Measurements from ENCODE around the gene GOT1. TPM values are rescaled to one million over a fixed set of nuclear protein-coding genes. Genes with fewer than 3 reads are reported as not detected.

The GOT1 gene
- polyA plus RNA-seq, 4 donors: 23.5 to 105 (median 72.0) TPM

GRCh38 chr10:99360934-99361333 lies 69.5 kb downstream of the GOT1 start:
- no peak for DNase-seq
- Histone ChIP-seq H3K36me3 (ENCODE audit: control insufficient read depth in 3 of 3, insufficient read depth in 2 of 3, low read depth in 1 of 3, low read length in 3 of 3) (no peaks in the 10 kb centered on the region), H3K4me3 (ENCODE audit: low read depth in 1 of 3, low read length in 3 of 3) (no peak overlapping the region), H3K9me3 (ENCODE audit: control insufficient read depth in 2 of 2, insufficient read depth in 1 of 2, low read depth in 1 of 2, low read length in 1 of 2) (no peaks in the 10 kb centered on the region), H3K27me3 (ENCODE audit: control insufficient read depth in 3 of 3, insufficient read depth in 3 of 3, low read length in 3 of 3) (peaks cover 0 to 3% (median 0%) of the 10 kb centered on the region in 3 donors), H3K4me1 (ENCODE audit: control insufficient read depth in 3 of 3, insufficient read depth in 2 of 3, low read depth in 1 of 3, low read length in 2 of 3) (no peaks in the 10 kb centered on the region), H3K27ac (ENCODE audit: low read depth in 1 of 3, low read length in 2 of 3) (no peak overlapping the region)
- no peak for FAIRE-seq
- WGBS, 3 donors: 72 to 77% (median 75%) methylated on average over 5 of the region's 5 CpGs

GRCh38 chr10:99358101-99358500 lies 72.3 kb downstream of the GOT1 start:
- H3K27ac ChIP-seq (ENCODE audit: low read depth in 1 of 3, low read length in 2 of 3): no peak overlapping the region
- no peak for FAIRE-seq
- no peak overlapping the region for H3K4me3 ChIP-seq (ENCODE audit: low read depth in 1 of 3, low read length in 3 of 3)
- H3K9me3 ChIP-seq (ENCODE audit: control insufficient read depth in 2 of 2, insufficient read depth in 1 of 2, low read depth in 1 of 2, low read length in 1 of 2): no peaks in the 10 kb centered on the region
- no peaks in the 10 kb centered on the region for H3K4me1 ChIP-seq (ENCODE audit: control insufficient read depth in 3 of 3, insufficient read depth in 2 of 3, low read depth in 1 of 3, low read length in 2 of 3)
- 5 to 62% (median 15%) methylated on average over 1 of the region's 1 CpG for WGBS, 3 donors
- no peaks in the 10 kb centered on the region for H3K36me3 ChIP-seq (ENCODE audit: control insufficient read depth in 3 of 3, insufficient read depth in 2 of 3, low read depth in 1 of 3, low read length in 3 of 3)
- no peak for DNase-seq
- peaks cover 0 to 5% (median 0%) of the 10 kb centered on the region in 3 donors for H3K27me3 ChIP-seq (ENCODE audit: control insufficient read depth in 3 of 3, insufficient read depth in 3 of 3, low read length in 3 of 3)

GRCh38 chr10:99357691-99358090 lies 72.7 kb downstream of the GOT1 start:
- FAIRE-seq (no peak), DNase-seq (no peak)
- no peak overlapping the region for H3K4me3 ChIP-seq (ENCODE audit: low read depth in 1 of 3, low read length in 3 of 3)
- H3K36me3 ChIP-seq (ENCODE audit: control insufficient read depth in 3 of 3, insufficient read depth in 2 of 3, low read depth in 1 of 3, low read length in 3 of 3): no peaks in the 10 kb centered on the region
- peaks cover 0 to 5% (median 0%) of the 10 kb centered on the region in 3 donors for H3K27me3 ChIP-seq (ENCODE audit: control insufficient read depth in 3 of 3, insufficient read depth in 3 of 3, low read length in 3 of 3)
- H3K9me3 ChIP-seq (ENCODE audit: control insufficient read depth in 2 of 2, insufficient read depth in 1 of 2, low read depth in 1 of 2, low read length in 1 of 2): no peaks in the 10 kb centered on the region
- no peak overlapping the region for H3K27ac ChIP-seq (ENCODE audit: low read depth in 1 of 3, low read length in 2 of 3)
- no peaks in the 10 kb centered on the region for H3K4me1 ChIP-seq (ENCODE audit: control insufficient read depth in 3 of 3, insufficient read depth in 2 of 3, low read depth in 1 of 3, low read length in 2 of 3)
- 17 to 49% (median 32%) methylated on average over 3 of the region's 3 CpGs for WGBS, 3 donors

GRCh38 chr10:99353182-99353581 lies 77.2 kb downstream of the GOT1 start:
- no peak overlapping the region for H3K4me3 ChIP-seq (ENCODE audit: low read depth in 1 of 3, low read length in 3 of 3)
- no peak for DNase-seq
- H3K27me3 ChIP-seq (ENCODE audit: control insufficient read depth in 3 of 3, insufficient read depth in 3 of 3, low read length in 3 of 3): peaks cover 0 to 5% (median 0%) of the 10 kb centered on the region in 3 donors
- no peaks in the 10 kb centered on the region for H3K4me1 ChIP-seq (ENCODE audit: control insufficient read depth in 3 of 3, insufficient read depth in 2 of 3, low read depth in 1 of 3, low read length in 2 of 3)
- 45 to 84% (median 65%) methylated on average over 1 of the region's 1 CpG for WGBS, 3 donors
- no peak for FAIRE-seq
- no peak overlapping the region for H3K27ac ChIP-seq (ENCODE audit: low read depth in 1 of 3, low read length in 2 of 3)
- H3K36me3 ChIP-seq (ENCODE audit: control insufficient read depth in 3 of 3, insufficient read depth in 2 of 3, low read depth in 1 of 3, low read length in 3 of 3): no peaks in the 10 kb centered on the region
- no peaks in the 10 kb centered on the region for H3K9me3 ChIP-seq (ENCODE audit: control insufficient read depth in 2 of 2, insufficient read depth in 1 of 2, low read depth in 1 of 2, low read length in 1 of 2)

GRCh38 chr10:99347672-99348071 lies 82.8 kb downstream of the GOT1 start:
- no peaks in the 10 kb centered on the region for H3K9me3 ChIP-seq (ENCODE audit: control insufficient read depth in 2 of 2, insufficient read depth in 1 of 2, low read depth in 1 of 2, low read length in 1 of 2)
- no peak for FAIRE-seq

More at GRCh38 chr10:99347672-99348071, 82.8 kb downstream of the GOT1 start:
- no peak overlapping the region for H3K27ac ChIP-seq (ENCODE audit: low read depth in 1 of 3, low read length in 2 of 3)
- H3K27me3 ChIP-seq (ENCODE audit: control insufficient read depth in 3 of 3, insufficient read depth in 3 of 3, low read length in 3 of 3): peaks cover 0 to 2% (median 0%) of the 10 kb centered on the region in 3 donors
- H3K4me1 ChIP-seq (ENCODE audit: control insufficient read depth in 3 of 3, insufficient read depth in 2 of 3, low read depth in 1 of 3, low read length in 2 of 3): no peaks in the 10 kb centered on the region
- no peak overlapping the region for H3K4me3 ChIP-seq (ENCODE audit: low read depth in 1 of 3, low read length in 3 of 3)
- WGBS, 3 donors: 65 to 80% (median 76%) methylated on average over 5 of the region's 5 CpGs
- DNase-seq: no peak
- no peaks in the 10 kb centered on the region for H3K36me3 ChIP-seq (ENCODE audit: control insufficient read depth in 3 of 3, insufficient read depth in 2 of 3, low read depth in 1 of 3, low read length in 3 of 3)

Other genes starting within 250 kb of the GOT1 start
- 1 to 10 TPM in 2 of 4 donors, under 1 TPM in 2; 0.22 to 9.4 (median 1.2) TPM for gene HPSE2, start 194.8 kb downstream of the GOT1 start, polyA plus RNA-seq
- under 1 TPM in 2 of 4 donors, not detected in 2; 0.63 to 0.64 TPM for gene CNNM1, start 101.3 kb downstream of the GOT1 start, polyA plus RNA-seq
- gene NKX2-3, start 102.3 kb upstream of the GOT1 start, polyA plus RNA-seq: 10 to 100 TPM in 2 of 4 donors, 1 to 10 TPM in 1, under 1 TPM in 1; 0.67 to 17.4 (median 11.0) TPM
- 10 to 100 TPM; 31.1 to 46.1 (median 39.1) TPM for gene SLC25A28, start 189.8 kb upstream of the GOT1 start, polyA plus RNA-seq
- 10 to 100 TPM in 1 of 4 donors, 1 to 10 TPM in 3; 7.3 to 48.8 (median 9.3) TPM for gene ENTPD7, start 228.9 kb upstream of the GOT1 start, polyA plus RNA-seq